H9 (cell line): ENCODE measurements around the gene DBH. TPM values are rescaled to one million over a fixed set of nuclear protein-coding genes. Genes with fewer than 3 reads are reported as not detected.

Experiments
- DNase-seq: peaks from one replicate; pipeline ENCODE4 v3.0.0-alpha.2; 2017
- H2AFZ ChIP-seq: one replicate; pipeline ENCODE4 v1.6.1; 2013; ENCODE audit warnings: mild to moderate bottlenecking, low read length, control low read depth, moderate library complexity
- H2AK5ac ChIP-seq: 2 replicates; pipeline ENCODE4 v1.6.1; 2013; ENCODE audit warnings: low read length, control low read depth, mixed read lengths; ENCODE audit not compliant: insufficient read length
- H2BK120ac ChIP-seq: one replicate; pipeline ENCODE4 v1.6.1; 2013; ENCODE audit warnings: low read depth, mild to moderate bottlenecking, low read length, control low read depth, inconsistent platforms; ENCODE audit not compliant: poor library complexity, severe bottlenecking
- H2BK12ac ChIP-seq: 2 replicates; pipeline ENCODE4 v1.6.1; 2013; ENCODE audit warnings: low read length, control low read depth, mixed read lengths, low read depth; ENCODE audit not compliant: insufficient read length
- H2BK15ac ChIP-seq: 2 replicates; pipeline ENCODE4 v1.6.1; 2013; ENCODE audit warnings: low read depth, low read length, control low read depth
- H2BK20ac ChIP-seq: one replicate; pipeline ENCODE4 v1.6.1; 2013; ENCODE audit warnings: low read depth, mild to moderate bottlenecking, low read length, control low read depth, inconsistent platforms; ENCODE audit not compliant: poor library complexity, severe bottlenecking
- H2BK5ac ChIP-seq: 2 replicates; pipeline ENCODE4 v1.6.1; 2013; ENCODE audit warnings: low read length, control low read depth, mixed read lengths; ENCODE audit not compliant: insufficient read length
- H3K14ac ChIP-seq: 2 replicates; pipeline ENCODE4 v1.6.1; 2013; ENCODE audit warnings: low read length, control low read depth; ENCODE audit not compliant: insufficient read depth
- H3K18ac ChIP-seq: 2 replicates; pipeline ENCODE4 v1.6.1; 2013; ENCODE audit warnings: low read depth, mild to moderate bottlenecking, mixed read lengths, low read length, control low read depth; ENCODE audit not compliant: insufficient read length
- H3K23ac ChIP-seq: 2 replicates; pipeline ENCODE4 v1.6.1; 2013; ENCODE audit warnings: low read length, control low read depth, mixed read lengths, low read depth; ENCODE audit not compliant: insufficient read length
- H3K23me2 ChIP-seq: 2 replicates; pipeline ENCODE4 v1.6.1; 2013; ENCODE audit warnings: low read depth, mild to moderate bottlenecking, mixed read lengths, low read length, control low read depth; ENCODE audit not compliant: insufficient read length, poor library complexity, severe bottlenecking
- H3K27ac ChIP-seq: 2 replicates; pipeline ENCODE4 v1.5.1; 2013; ENCODE audit warnings: low read length, control low read depth, mixed read lengths, low read depth; ENCODE audit not compliant: insufficient read length
- H3K27me3 ChIP-seq: 2 replicates; pipeline ENCODE4 v1.6.1; 2013; ENCODE audit warnings: low read length, control low read depth, inconsistent platforms; ENCODE audit not compliant: insufficient read depth
- H3K4ac ChIP-seq: 2 replicates; pipeline ENCODE4 v1.6.1; 2013; ENCODE audit warnings: low read depth, mild to moderate bottlenecking, control low read depth, inconsistent platforms, low read length, moderate library complexity
- H3K4me1 ChIP-seq: 2 replicates; pipeline ENCODE4 v1.6.1; 2013; ENCODE audit warnings: low read length, control low read depth, inconsistent platforms; ENCODE audit not compliant: insufficient read depth
- H3K4me2 ChIP-seq: 2 replicates; pipeline ENCODE4 v1.6.1; 2013; ENCODE audit warnings: low read length, control low read depth, mixed read lengths; ENCODE audit not compliant: insufficient read length, insufficient read depth
- H3K56ac ChIP-seq: 2 replicates; pipeline ENCODE4 v1.6.1; 2013; ENCODE audit warnings: low read depth, mild to moderate bottlenecking, mixed read lengths, low read length, control low read depth; ENCODE audit not compliant: insufficient read length
- H3K79me1 ChIP-seq: 2 replicates; pipeline ENCODE4 v1.6.1; 2013; ENCODE audit warnings: low read depth, mild to moderate bottlenecking, moderate library complexity, low read length, control low read depth, inconsistent platforms; ENCODE audit not compliant: insufficient read depth, poor library complexity, severe bottlenecking
- H3K79me2 ChIP-seq: 2 replicates; pipeline ENCODE4 v1.6.1; 2013; ENCODE audit warnings: low read length, control low read depth, inconsistent platforms; ENCODE audit not compliant: insufficient read depth
- H3K9ac ChIP-seq: 2 replicates; pipeline ENCODE4 v1.6.1; 2013; ENCODE audit warnings: low read length, control low read depth, mixed read lengths; ENCODE audit not compliant: insufficient read length; ENCODE audit errors: extremely low read depth
- H3K9me3 ChIP-seq: one replicate; pipeline ENCODE4 v1.6.1; 2013; ENCODE audit warnings: low read depth, low read length, inconsistent platforms; ENCODE audit not compliant: control insufficient read depth
- H3T11ph ChIP-seq: one replicate; pipeline ENCODE4 v1.6.1; 2013; ENCODE audit warnings: mild to moderate bottlenecking, low read length, control low read depth, inconsistent platforms
- H4K20me1 ChIP-seq: one replicate; pipeline ENCODE4 v1.6.1; 2013; ENCODE audit not compliant: control insufficient read depth, insufficient read length, insufficient read depth
- H4K5ac ChIP-seq: 2 replicates; pipeline ENCODE4 v1.6.1; 2013; ENCODE audit warnings: low read depth, mild to moderate bottlenecking, mixed read lengths, low read length, control low read depth; ENCODE audit not compliant: insufficient read length
- H4K8ac ChIP-seq: replicated peaks from 2 replicates; pipeline ENCODE4 v1.6.1; 2013; ENCODE audit warnings: low read length, control low read depth, mixed read lengths, low read depth; ENCODE audit not compliant: insufficient read length
- H4K91ac ChIP-seq: 2 replicates; pipeline ENCODE4 v1.6.1; 2013; ENCODE audit warnings: low read depth, mild to moderate bottlenecking, moderate library complexity, mixed read lengths, low read length, control low read depth; ENCODE audit not compliant: insufficient read length
- H3K27ac Mint-ChIP-seq, 3 experiments: 2 replicates in 2 of 3; 3 replicates in 1 of 3; pipeline ENCODE4 v1.8.0; 2020 to 2021; ENCODE audit warnings: mixed read lengths in 3 of 3, mild to moderate bottlenecking in 1 of 3, moderate library complexity in 1 of 3
- H3K27me3 Mint-ChIP-seq: 2 replicates; pipeline ENCODE4 v1.8.0; 2021; ENCODE audit warnings: low read depth, mild to moderate bottlenecking, moderate library complexity, mixed read lengths
- H3K36me3 Mint-ChIP-seq, 3 experiments: 2 replicates in 2 of 3; 3 replicates in 1 of 3; pipeline ENCODE4 v1.8.0; 2020 to 2021; ENCODE audit warnings: low read depth in 3 of 3, mixed read lengths in 3 of 3; ENCODE audit not compliant: insufficient read depth in 1 of 3
- H3K4me1 Mint-ChIP-seq, 2 experiments: 2 replicates each; pipeline ENCODE4 v1.8.0; 2020; ENCODE audit warnings: mixed read lengths in 2 of 2
- H3K4me3 Mint-ChIP-seq, 2 experiments: 2 replicates in 1 of 2; 3 replicates in 1 of 2; pipeline ENCODE4 v1.8.0; 2020 to 2021; ENCODE audit warnings: mild to moderate bottlenecking in 2 of 2, mixed read lengths in 2 of 2, moderate library complexity in 1 of 2
- H3K9me3 Mint-ChIP-seq, 2 experiments: 2 replicates in 1 of 2; 3 replicates in 1 of 2; pipeline ENCODE4 v1.8.0; 2020; ENCODE audit warnings: mild to moderate bottlenecking in 2 of 2, mixed read lengths in 2 of 2, moderate library complexity in 1 of 2
- CTCF ChIP-seq: fragments of 200-600 bp; sonication (generic); conservative IDR thresholded peaks from 3 replicates; pipeline ENCODE4 v1.8.0; 2021; ENCODE audit warnings: antibody characterized with exemption, mild to moderate bottlenecking
- WGBS: extraction: QIAGEN DNeasy Blood & Tissue Kit; methylation state at CpG from one replicate; pipeline ENCODE4 v1.1.7; 2013; ENCODE audit warnings: missing lambda C conversion rate, low lambda C conversion rate, mixed read lengths; ENCODE audit not compliant: insufficient read length; ENCODE audit errors: extremely low coverage; 5-methylcytosine and 5-hydroxymethylcytosine counted together
- total RNA-seq: library from RNA; stranded (reverse); gene quantifications from 2 replicates; pipeline ENCODE4 v1.2.1, GENCODE V29; 2021

Gene DBH
- total RNA-seq, 1 experiment from 2014 or later, result not detected

- H3K4me3 Mint-ChIP-seq, result no peak overlapping the region
- H2BK15ac ChIP-seq, result no peak overlapping the region
- H3T11ph ChIP-seq, result no peak overlapping the region
- no peaks in the 10 kb centered on the region for H3K4me1 ChIP-seq
- H3K18ac ChIP-seq, result no peak overlapping the region
- no peak overlapping the region for H2BK5ac ChIP-seq
- H3K79me1 ChIP-seq, result no peaks in the 10 kb centered on the region
- H2AFZ ChIP-seq, result no peak overlapping the region
- no peak overlapping the region for H3K27ac ChIP-seq
- no peak overlapping the region for H4K91ac ChIP-seq
- H3K9ac ChIP-seq, result no peak overlapping the region
- H2BK12ac ChIP-seq, result no peak overlapping the region
- no peak overlapping the region for H3K27ac Mint-ChIP-seq
- no peak overlapping the region for H3K4me2 ChIP-seq
- H2BK20ac ChIP-seq, result no peak overlapping the region
- no CpG with 5 or more reads among the region's 7 CpGs for WGBS
- no peaks in the 10 kb centered on the region for H4K20me1 ChIP-seq
- no peak overlapping the region for H4K5ac ChIP-seq
- no peak overlapping the region for H2BK120ac ChIP-seq
- no peak overlapping the region for H4K8ac ChIP-seq
- no peaks in the 10 kb centered on the region for H3K9me3 ChIP-seq
- peaks cover 63% of the 10 kb centered on the region for H3K27me3 Mint-ChIP-seq
- H3K9me3 Mint-ChIP-seq, result no peaks in the 10 kb centered on the region; a peak in 1 of 5 replicates
- peaks cover 8% of the 10 kb centered on the region; the same call in 1 of the 2 replicates for H3K27me3 ChIP-seq
- peaks cover 11 to 38% of the 10 kb centered on the region in 2 experiments for H3K4me1 Mint-ChIP-seq
- no peak for DNase-seq
- no peak for TF ChIP-seq CTCF
- peaks cover 3% of the 10 kb centered on the region for H3K23me2 ChIP-seq
- no peak overlapping the region for H3K56ac ChIP-seq
- no peak overlapping the region for H3K23ac ChIP-seq
- no peak overlapping the region for H3K4ac ChIP-seq
- H3K14ac ChIP-seq, result no peak overlapping the region
- no peak overlapping the region for H2AK5ac ChIP-seq
- no peaks in the 10 kb centered on the region for H3K36me3 Mint-ChIP-seq
- no peaks in the 10 kb centered on the region for H3K79me2 ChIP-seq
These were observed 28.8 kb upstream of the DBH start for GRCh38 chr9:133607381-133607780.
